Activated naive CD8-positive, alpha-beta T cell treated with anti-CD3 and anti-CD28 coated beads for 36 hours (primary cell): ENCODE measurements around the gene ERMP1. TPM values are rescaled to one million over a fixed set of nuclear protein-coding genes. Genes with fewer than 3 reads are reported as not detected.

Experiments used
- DNase-seq: peaks from one replicate; pipeline ENCODE4 v3.0.0; 2021
- H3K27ac Mint-ChIP-seq: one replicate; pipeline ENCODE4 v1.8.0; 2022; ENCODE audit warnings: mild to moderate bottlenecking, moderate library complexity, mixed read lengths
- H3K27me3 Mint-ChIP-seq: one replicate; pipeline ENCODE4 v1.8.0; 2022; ENCODE audit warnings: mild to moderate bottlenecking, mixed read lengths
- H3K36me3 Mint-ChIP-seq: one replicate; pipeline ENCODE4 v1.8.0; 2021; ENCODE audit warnings: mild to moderate bottlenecking, mixed read lengths
- H3K4me1 Mint-ChIP-seq: one replicate; pipeline ENCODE4 v1.8.0; 2021; ENCODE audit warnings: mixed read lengths
- H3K4me3 Mint-ChIP-seq: one replicate; pipeline ENCODE4 v1.8.0; 2022; ENCODE audit warnings: mild to moderate bottlenecking, moderate library complexity, mixed read lengths
- H3K9me3 Mint-ChIP-seq: one replicate; pipeline ENCODE4 v1.8.0; 2022; ENCODE audit warnings: mixed read lengths
- total RNA-seq, 2 experiments: library from RNA; stranded (reverse); gene quantifications; one replicate each; pipeline ENCODE4 v1.2.3, GENCODE V29; 2021

The ERMP1 gene
- total RNA-seq, 2 experiments from 2014 or later = 6.6 to 7.0 TPM

GRCh38 chr9:5842929-5843793 lies 10.2 kb upstream of the ERMP1 start:
- no peak for DNase-seq

GRCh38 chr9:5841771-5842573 lies 9.1 kb upstream of the ERMP1 start:
- Mint-ChIP-seq H3K27me3 (peaks cover 5% of the 10 kb centered on the region), H3K27ac (peak overlapping the region; percentile 47), H3K9me3 (peaks cover 2% of the 10 kb centered on the region), H3K4me1 (peaks cover 60% of the 10 kb centered on the region), H3K36me3 (peaks cover 6% of the 10 kb centered on the region), H3K4me3 (peak overlapping the region; percentile 59)
- peak; percentile 54 for DNase-seq

More at GRCh38 chr9:5842929-5843793, 10.2 kb upstream of the ERMP1 start:
- H3K4me3 Mint-ChIP-seq = no peak overlapping the region
- peaks cover 6% of the 10 kb centered on the region for H3K36me3 Mint-ChIP-seq
- peaks cover 5% of the 10 kb centered on the region for H3K27me3 Mint-ChIP-seq
- H3K27ac Mint-ChIP-seq = peak overlapping the region; percentile 68
- peaks cover 60% of the 10 kb centered on the region for H3K4me1 Mint-ChIP-seq
- H3K9me3 Mint-ChIP-seq = peaks cover 2% of the 10 kb centered on the region

- Mint-ChIP-seq H3K4me3 (no peak overlapping the region), H3K27ac (no peak overlapping the region)
Measured at GRCh38 chr9:5840788-5841187, 7.9 kb upstream of the ERMP1 start.

GRCh38 chr9:5839572-5839902 lies 6.6 kb upstream of the ERMP1 start:
- DNase-seq = no peak
- Mint-ChIP-seq H3K27ac (no peak overlapping the region), H3K4me3 (no peak overlapping the region), H3K27me3 (peaks cover 5% of the 10 kb centered on the region), H3K9me3 (peaks cover 2% of the 10 kb centered on the region), H3K36me3 (peaks cover 6% of the 10 kb centered on the region), H3K4me1 (peaks cover 51% of the 10 kb centered on the region)

More at GRCh38 chr9:5840788-5841187, 7.9 kb upstream of the ERMP1 start:
- peaks cover 5% of the 10 kb centered on the region for H3K27me3 Mint-ChIP-seq
- DNase-seq = no peak
- H3K9me3 Mint-ChIP-seq = peaks cover 2% of the 10 kb centered on the region
- peaks cover 6% of the 10 kb centered on the region for H3K36me3 Mint-ChIP-seq
- peaks cover 58% of the 10 kb centered on the region for H3K4me1 Mint-ChIP-seq

GRCh38 chr9:5838884-5839571 lies 6.1 kb upstream of the ERMP1 start:
- H3K36me3 Mint-ChIP-seq = peaks cover 6% of the 10 kb centered on the region
- H3K9me3 Mint-ChIP-seq = peaks cover 2% of the 10 kb centered on the region
- H3K27me3 Mint-ChIP-seq = peaks cover 5% of the 10 kb centered on the region
- no peak for DNase-seq
- H3K27ac Mint-ChIP-seq = no peak overlapping the region
- no peak overlapping the region for H3K4me3 Mint-ChIP-seq
- peaks cover 48% of the 10 kb centered on the region for H3K4me1 Mint-ChIP-seq

- H3K27me3 Mint-ChIP-seq = peaks cover 5% of the 10 kb centered on the region
- peaks cover 4% of the 10 kb centered on the region for H3K36me3 Mint-ChIP-seq
- no peaks in the 10 kb centered on the region for H3K9me3 Mint-ChIP-seq
- no peak for DNase-seq
- H3K27ac Mint-ChIP-seq = no peak overlapping the region
- no peak overlapping the region for H3K4me3 Mint-ChIP-seq
- peaks cover 41% of the 10 kb centered on the region for H3K4me1 Mint-ChIP-seq
Measured at GRCh38 chr9:5835808-5836207, 2.9 kb upstream of the ERMP1 start.

- H3K36me3 Mint-ChIP-seq = peaks cover 4% of the 10 kb centered on the region
- H3K9me3 Mint-ChIP-seq = no peaks in the 10 kb centered on the region
- H3K4me3 Mint-ChIP-seq = no peak overlapping the region
- peaks cover 37% of the 10 kb centered on the region for H3K4me1 Mint-ChIP-seq
- no peak overlapping the region for H3K27ac Mint-ChIP-seq
- no peaks in the 10 kb centered on the region for H3K27me3 Mint-ChIP-seq
- DNase-seq = no peak
Measured at GRCh38 chr9:5834214-5834613, 1.3 kb upstream of the ERMP1 start.

- DNase-seq = no peak
Measured at GRCh38 chr9:5832071-5832537, 813 bp downstream of the ERMP1 start.

GRCh38 chr9:5825895-5826622 lies 6.9 kb downstream of the ERMP1 start:
- no peak overlapping the region for H3K4me3 Mint-ChIP-seq
- H3K36me3 Mint-ChIP-seq = peaks cover 9% of the 10 kb centered on the region
- H3K9me3 Mint-ChIP-seq = no peaks in the 10 kb centered on the region
- H3K4me1 Mint-ChIP-seq = peaks cover 26% of the 10 kb centered on the region
- H3K27me3 Mint-ChIP-seq = no peaks in the 10 kb centered on the region
- H3K27ac Mint-ChIP-seq = no peak overlapping the region
- no peak for DNase-seq

More at GRCh38 chr9:5832071-5832537, 813 bp downstream of the ERMP1 start:
- Mint-ChIP-seq H3K27me3 (no peaks in the 10 kb centered on the region), H3K4me1 (peaks cover 41% of the 10 kb centered on the region), H3K9me3 (no peaks in the 10 kb centered on the region), H3K27ac (peak overlapping the region; percentile 78), H3K4me3 (peak overlapping the region; percentile 83), H3K36me3 (peaks cover 9% of the 10 kb centered on the region)

- peaks cover 20% of the 10 kb centered on the region for H3K4me1 Mint-ChIP-seq
- H3K4me3 Mint-ChIP-seq = no peak overlapping the region
- no peaks in the 10 kb centered on the region for H3K9me3 Mint-ChIP-seq
- no peak overlapping the region for H3K27ac Mint-ChIP-seq
- DNase-seq = no peak
- no peaks in the 10 kb centered on the region for H3K27me3 Mint-ChIP-seq
- H3K36me3 Mint-ChIP-seq = peaks cover 7% of the 10 kb centered on the region
Measured at GRCh38 chr9:5825223-5825622, 7.7 kb downstream of the ERMP1 start.

GRCh38 chr9:5820425-5820824 lies 12.5 kb downstream of the ERMP1 start:
- H3K9me3 Mint-ChIP-seq = no peaks in the 10 kb centered on the region
- H3K36me3 Mint-ChIP-seq = peaks cover 15% of the 10 kb centered on the region
- no peak for DNase-seq
- no peaks in the 10 kb centered on the region for H3K27me3 Mint-ChIP-seq
- peaks cover 6% of the 10 kb centered on the region for H3K4me1 Mint-ChIP-seq
- no peak overlapping the region for H3K4me3 Mint-ChIP-seq
- H3K27ac Mint-ChIP-seq = no peak overlapping the region

GRCh38 chr9:5819174-5819573 lies 13.7 kb downstream of the ERMP1 start:
- Mint-ChIP-seq H3K4me3 (no peak overlapping the region), H3K36me3 (peaks cover 13% of the 10 kb centered on the region), H3K27me3 (no peaks in the 10 kb centered on the region), H3K27ac (no peak overlapping the region), H3K4me1 (peaks cover 3% of the 10 kb centered on the region), H3K9me3 (no peaks in the 10 kb centered on the region)
- DNase-seq = no peak

GRCh38 chr9:5818424-5819142 lies 14.3 kb downstream of the ERMP1 start:
- no peaks in the 10 kb centered on the region for H3K27me3 Mint-ChIP-seq
- H3K9me3 Mint-ChIP-seq = no peaks in the 10 kb centered on the region
- H3K4me1 Mint-ChIP-seq = peaks cover 3% of the 10 kb centered on the region
- H3K27ac Mint-ChIP-seq = no peak overlapping the region
- no peak overlapping the region for H3K4me3 Mint-ChIP-seq
- no peak for DNase-seq
- peaks cover 15% of the 10 kb centered on the region for H3K36me3 Mint-ChIP-seq

- Mint-ChIP-seq H3K4me1 (peaks cover 3% of the 10 kb centered on the region), H3K27me3 (no peaks in the 10 kb centered on the region), H3K4me3 (no peak overlapping the region), H3K36me3 (peaks cover 15% of the 10 kb centered on the region), H3K27ac (no peak overlapping the region), H3K9me3 (no peaks in the 10 kb centered on the region)
- no peak for DNase-seq
Measured at GRCh38 chr9:5817862-5818261, 15.1 kb downstream of the ERMP1 start.
